Activated T-cell treated with anti-CD3 and anti-CD28 coated beads for 4 hours (primary cell): ENCODE results near the gene GAS7.

Experiments
- DNase-seq: peaks from one replicate; pipeline ENCODE4 v3.0.0-alpha.2; 2020

The GAS7 gene

DNA sequence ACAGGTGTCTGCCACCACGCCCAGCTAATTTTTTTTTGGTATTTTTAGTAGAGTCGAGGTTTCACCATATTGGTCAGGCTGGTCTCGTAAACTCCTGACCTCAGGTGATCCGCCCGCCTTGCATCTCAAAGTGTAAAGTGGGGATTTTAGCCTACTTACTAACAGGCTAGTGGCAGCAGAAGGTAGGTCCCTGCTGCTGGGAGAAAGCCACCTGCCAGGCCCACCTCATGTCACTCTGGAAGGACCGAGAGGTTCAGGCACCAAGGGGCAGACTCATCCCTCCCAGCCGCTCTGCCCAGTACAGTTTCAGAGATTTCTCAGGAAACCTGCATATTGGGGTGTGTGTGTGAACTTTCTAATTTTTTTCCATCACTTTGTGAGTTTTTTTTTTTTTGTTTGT is 291.3 kb downstream of the GAS7 start:
- DNase-seq = no peak

DNA sequence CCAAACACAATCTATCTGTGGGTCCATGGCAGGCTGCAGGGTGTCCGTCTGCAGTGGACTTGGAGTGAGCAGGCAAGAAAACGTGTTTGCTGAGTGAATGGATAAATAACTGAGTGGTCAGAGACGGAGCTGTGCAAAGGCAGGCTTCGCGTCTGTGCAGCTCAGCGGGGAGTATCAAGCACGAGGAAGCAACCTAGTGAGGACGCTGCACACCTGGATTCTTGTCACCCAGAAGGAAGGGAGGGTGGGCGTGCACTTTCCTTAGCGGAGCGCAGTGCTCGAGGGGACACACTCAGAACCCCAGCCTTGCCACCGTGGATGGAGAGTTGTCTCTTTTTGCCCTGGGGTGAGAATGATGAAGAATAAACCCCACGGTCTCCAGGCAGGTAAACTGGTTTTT is 291.8 kb downstream of the GAS7 start:
- DNase-seq = no peak

DNA sequence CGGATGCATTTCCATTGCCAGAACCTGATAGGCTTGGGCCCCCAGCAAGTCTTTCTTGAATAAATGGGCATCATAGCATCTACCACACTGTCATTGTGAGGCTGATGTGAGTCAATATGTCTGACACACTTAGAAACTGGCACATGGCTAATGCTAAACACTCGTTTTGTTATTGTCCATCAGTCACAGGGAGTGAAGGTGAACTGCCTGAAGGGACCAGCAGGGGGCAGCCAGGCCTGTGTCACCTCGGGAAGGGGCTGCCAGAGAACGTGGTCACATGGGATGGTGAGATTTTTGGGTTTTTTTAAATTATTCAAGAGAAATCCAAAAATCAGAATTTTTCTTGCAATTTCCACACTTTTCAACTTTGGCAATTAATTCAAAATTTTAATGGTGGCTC is 292.5 kb downstream of the GAS7 start:
- no peak for DNase-seq

DNA sequence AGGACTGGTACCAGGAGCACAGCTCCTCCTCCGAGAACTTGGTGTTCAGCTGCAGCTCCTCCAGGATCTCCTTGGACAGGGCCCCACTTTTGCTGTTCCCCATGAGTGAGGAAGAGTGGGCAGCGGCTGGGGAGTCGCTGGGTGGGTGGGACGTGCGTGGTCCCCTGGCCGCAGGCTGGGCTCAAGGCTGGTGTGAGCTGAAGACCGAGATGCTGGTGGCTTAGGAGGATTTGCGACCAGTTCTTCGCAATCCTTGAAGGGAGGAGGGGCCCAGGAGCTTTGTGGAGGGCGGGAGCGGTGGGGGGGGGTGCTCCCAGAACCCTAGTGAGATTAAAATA is 293.4 kb downstream of the GAS7 start, which contains the start of gene RCVRN:
Gene RCVRN, minus strand, starts transcription at position 194 of the 338 bp plus-strand sequence. Its CDS starts 91 bp downstream, at position 103.
- no peak for DNase-seq

DNA sequence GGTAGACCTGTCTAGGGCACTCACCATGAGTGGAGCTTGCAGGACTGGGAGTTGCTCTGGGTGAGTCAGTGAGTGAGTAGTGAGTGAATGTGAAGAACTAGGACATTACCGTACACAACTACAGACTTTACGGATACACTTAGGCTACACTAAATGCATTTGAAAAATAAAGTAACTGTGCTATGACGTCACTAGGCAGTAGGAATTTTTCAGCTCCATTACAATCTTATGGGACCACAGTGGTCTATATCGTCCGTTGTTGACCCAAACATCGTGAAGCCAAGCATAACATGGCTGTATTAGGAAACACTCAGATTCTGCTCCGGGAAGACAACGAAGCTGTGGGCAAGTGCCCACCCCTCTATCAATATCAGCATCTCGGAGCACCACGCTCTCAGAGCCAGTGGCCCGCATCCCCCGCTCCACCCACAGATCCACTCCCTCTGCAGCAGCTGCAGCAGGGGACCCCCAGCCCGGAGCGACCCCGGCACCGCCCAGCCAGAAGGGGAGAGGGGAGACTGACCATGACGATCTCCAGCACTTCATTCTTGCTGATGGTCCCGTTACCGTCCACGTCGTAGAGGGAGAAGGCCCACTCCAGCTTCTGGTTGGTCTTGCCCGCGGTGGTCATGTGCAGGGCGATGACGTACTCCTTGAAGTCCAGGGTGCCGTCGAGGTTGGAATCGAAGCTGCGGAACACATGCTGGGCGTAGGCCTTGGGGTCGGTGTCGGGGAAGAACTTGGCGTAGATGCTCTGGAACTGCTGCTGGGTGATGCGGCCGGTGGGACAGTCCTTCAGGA is 293.9 kb downstream of the GAS7 start:
- DNase-seq = no peak

DNA sequence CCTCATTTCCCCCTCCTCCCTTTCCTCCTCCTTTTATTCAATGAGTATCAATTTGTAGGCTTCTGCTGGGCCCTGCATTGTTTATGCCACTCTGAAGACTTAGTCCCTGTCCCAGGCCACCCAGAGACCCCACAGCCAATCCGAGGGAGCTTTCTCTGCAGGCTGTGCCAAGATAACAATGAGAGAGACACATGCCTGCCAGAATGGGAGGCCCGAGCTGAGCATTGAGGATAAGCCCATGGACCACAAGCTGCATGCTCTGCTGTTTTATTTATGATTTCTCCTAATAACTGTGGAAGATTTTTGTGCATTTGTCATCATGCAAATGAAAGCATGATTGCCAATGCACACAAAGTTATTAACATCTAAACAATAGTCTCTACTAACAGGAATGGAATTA is 296.3 kb downstream of the GAS7 start:
- DNase-seq = no peak

DNA sequence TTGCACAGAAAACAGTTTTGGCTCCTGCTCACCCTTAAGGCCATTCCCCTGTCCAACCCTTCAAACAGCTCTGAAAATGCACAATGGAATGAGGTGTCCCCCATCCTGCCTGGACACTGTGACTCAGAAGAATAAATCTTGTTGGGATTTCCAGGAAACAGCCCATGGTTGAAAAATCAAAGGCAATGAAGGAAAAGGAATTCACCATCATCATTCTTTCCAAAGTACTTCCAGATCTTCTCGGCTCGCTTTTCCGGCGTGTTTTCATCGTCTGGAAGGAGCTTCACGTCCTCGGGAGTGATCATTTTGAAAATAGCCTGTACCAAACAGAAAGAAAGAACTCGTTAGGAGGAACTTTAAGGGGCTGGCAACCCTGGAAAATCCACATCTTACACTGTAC is 297.6 kb downstream of the GAS7 start:
- no peak for DNase-seq

DNA sequence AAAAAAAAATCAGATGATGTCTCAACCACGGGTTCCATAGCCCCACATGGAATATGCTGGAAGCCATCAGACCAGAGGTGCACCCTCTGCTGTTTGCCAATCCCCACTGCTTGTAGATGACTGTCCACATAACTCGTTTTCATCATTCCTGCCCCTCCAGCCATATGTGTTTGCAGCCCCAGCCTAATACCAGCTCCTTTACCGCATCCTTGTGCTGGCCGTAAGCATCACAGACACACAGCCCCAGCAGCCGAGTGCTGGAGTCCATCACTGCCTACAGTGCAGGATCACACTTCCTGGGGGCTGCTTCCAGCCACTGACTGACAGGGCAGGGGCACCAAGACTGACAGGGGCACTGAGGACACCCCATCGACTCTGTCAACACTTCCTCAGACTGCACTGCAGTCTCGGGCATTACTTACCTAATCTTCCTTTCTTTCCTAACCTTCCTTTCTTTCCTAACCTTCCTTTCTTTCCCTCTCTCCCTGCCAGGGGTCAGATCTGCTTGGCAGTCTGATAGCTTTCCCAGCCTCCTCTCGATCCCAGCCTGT is 298.3 kb downstream of the GAS7 start:
- DNase-seq = no peak

DNA sequence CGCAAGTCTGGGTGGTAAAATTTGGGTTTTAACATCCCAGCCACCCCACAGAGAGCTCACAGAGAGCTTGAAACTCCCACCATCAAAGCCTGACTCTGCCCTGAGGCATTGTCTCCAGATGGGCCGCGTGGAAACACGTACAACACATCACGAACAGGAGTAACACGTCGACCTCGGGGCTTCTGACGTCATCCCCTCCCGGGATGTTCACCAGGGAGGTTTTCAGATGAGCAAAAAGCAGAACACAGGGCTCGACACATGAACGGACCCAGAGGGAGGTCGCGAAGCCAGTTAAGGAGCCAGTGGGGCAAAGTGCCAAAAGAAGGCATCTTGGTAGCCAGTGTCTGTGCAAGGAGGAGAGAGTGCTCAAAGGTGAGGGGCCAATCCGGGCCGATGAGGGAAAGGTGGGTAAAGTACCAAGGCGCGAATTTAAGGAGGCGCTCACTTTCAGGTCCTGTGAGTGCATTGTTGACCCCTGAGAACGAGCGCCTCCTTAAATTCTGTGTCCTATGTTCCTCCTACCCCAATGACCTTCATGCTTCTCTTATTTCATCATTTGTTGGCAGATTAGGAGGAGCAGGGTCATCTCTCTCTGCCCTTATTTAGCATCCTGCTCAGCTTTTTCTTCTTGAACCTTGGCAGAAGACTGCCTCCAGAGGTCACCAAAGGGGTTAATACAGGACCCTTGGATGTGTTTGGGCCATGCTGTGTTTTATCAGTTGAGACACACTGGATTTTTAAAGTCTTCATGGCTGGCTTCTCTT is 298.9 kb downstream of the GAS7 start:
- no peak for DNase-seq

DNA sequence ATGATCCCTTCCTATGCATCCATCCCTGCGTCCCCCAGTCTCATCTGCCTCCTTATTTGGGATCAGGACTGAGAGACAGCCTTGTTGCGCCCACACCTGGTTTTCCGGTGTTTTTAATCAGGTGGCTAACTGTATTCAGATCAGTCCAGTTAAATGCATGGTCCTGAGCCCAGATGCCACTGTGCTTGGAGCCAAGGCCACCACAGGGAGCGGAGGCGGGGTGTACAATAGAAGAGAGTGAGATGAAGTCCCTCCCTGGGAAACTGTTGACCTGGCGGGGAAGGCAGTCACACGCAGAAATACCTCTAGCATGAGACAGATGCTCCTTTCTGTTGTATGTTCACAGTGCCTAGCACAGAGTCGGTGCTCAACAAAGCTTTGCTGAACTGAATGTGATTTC is 299.6 kb downstream of the GAS7 start:
- DNase-seq = no peak

DNA sequence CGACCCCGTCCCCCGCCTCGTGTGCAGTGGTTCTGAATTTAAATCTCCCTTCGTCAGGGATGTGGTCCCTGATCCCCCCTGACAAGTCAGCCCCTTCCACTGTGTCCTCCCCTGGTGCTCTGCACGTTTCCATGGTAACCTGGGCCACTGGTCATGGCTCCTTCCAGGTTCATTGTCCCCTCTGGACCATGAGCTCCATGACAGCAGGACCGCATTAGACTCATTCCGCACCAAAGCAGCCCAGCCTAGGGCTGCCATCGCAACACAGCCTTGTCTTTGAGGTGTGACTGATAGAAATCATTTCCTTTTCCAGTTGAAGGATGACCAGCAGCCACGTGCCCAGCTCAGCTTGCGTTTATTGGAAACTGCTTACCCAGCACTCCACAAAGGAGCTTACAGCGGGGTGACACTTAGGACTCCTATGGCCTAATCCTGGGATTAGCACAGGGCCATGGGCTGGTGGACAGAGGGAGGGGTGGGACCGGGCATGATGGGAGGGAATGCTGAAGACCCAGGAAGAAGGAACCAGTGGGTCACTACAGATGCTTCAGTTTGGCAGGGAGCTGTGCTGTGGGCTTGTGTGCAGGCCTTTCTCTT is 300.9 kb downstream of the GAS7 start:
- no peak for DNase-seq

DNA sequence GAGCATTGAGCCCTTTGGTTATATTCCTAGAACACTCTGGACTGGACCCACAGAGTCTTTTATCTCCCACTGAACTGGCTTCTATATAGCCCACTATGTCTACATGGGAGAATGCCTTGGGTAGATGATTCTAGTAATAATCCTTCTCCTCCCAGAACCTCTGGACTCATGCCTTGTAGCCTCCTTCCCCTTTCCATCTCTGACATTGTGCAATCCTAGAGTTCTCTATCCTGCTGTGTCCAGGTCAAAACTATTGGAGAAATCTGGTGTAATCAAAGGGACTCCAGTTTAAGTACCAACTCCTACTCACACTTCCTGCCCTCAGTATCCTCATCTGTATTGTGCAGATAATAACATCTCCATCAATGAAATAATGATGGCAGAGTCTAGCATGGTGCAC is 302.5 kb downstream of the GAS7 start:
- DNase-seq = no peak

DNA sequence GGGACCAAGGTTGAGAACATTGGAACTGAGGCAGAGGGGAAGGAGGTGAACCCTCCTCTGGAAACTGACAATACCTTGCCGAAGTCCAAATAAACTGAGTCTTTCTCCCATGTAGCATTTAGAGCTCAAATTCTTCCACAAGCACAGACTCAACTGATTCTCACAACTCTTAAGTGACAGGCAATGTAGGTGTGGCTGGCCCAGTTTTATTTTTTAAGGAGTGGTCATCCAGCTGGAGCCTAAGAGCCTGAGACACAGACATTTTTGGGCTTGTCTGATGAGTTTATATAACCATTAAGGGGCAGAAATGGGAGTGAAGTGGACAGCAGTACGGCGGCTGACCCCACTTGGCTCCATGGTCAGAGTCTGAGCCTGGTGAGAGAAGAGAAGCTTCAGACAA is 304.2 kb downstream of the GAS7 start:
- no peak for DNase-seq

DNA sequence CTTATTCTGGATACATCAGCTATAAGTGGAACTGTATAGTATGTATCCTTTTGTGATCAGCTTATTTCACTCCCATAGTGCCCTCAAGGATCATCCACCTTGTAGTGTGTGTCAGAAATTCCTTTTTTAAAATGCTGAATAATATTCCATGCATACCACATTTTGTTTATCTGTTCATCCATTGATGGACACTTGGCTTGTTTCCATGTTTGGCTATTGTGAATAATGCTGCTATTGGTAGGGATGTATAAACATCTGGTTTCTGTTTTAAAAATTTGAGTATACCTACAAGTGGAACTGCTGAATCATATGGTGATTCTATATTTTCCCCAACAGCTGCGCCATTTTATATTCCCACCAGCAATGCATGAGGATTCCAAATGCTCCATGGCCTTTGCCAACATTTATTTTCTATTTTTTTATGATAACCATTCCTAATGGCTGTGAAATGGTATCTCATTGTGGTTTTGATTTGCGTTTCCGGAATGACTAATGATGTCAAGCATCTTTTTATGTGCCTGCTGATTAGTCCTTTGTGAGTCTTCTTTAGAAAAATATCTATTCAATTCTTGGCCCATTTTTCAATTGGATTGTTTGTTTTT is 304.9 kb downstream of the GAS7 start:
- DNase-seq = no peak

DNA sequence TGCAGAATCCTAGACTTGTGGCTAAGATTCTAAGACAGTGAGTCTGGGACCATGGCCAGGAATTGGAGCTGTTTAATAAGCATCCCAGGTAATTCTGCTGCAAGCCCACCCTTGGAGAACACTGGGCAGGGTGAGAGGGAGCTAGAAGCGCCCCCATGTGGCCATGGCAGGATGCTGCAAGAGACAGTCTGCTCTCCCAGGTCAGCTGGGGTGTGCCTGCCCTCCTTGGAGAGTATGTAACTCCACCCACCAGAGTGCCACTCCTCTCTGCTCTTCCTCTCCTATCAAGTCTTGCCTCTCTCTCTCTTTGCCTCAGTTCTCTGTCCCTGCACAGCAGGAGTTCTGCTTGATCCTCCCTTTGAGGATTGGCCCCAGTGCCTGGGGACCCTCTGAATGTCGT is 308.3 kb downstream of the GAS7 start:
- no peak for DNase-seq

DNA sequence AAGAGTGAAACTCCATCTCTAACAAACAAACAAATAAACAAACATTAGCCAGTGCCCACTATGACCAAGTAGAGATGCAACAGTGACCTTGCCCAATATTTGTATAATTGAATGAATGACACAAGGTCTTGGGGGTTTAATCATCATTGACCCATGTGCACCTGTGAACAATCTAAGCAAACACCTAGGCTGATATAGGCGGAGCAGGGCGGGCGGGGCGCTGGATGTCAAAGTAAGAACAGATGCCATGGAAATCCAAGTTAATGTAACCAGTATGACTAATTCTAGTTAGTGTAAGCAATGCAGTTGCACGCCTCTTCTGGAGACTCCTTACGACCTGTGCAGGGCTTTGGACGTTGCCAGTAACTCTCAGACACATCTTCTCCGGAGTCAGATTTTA is 310.9 kb downstream of the GAS7 start:
- DNase-seq = no peak

DNA sequence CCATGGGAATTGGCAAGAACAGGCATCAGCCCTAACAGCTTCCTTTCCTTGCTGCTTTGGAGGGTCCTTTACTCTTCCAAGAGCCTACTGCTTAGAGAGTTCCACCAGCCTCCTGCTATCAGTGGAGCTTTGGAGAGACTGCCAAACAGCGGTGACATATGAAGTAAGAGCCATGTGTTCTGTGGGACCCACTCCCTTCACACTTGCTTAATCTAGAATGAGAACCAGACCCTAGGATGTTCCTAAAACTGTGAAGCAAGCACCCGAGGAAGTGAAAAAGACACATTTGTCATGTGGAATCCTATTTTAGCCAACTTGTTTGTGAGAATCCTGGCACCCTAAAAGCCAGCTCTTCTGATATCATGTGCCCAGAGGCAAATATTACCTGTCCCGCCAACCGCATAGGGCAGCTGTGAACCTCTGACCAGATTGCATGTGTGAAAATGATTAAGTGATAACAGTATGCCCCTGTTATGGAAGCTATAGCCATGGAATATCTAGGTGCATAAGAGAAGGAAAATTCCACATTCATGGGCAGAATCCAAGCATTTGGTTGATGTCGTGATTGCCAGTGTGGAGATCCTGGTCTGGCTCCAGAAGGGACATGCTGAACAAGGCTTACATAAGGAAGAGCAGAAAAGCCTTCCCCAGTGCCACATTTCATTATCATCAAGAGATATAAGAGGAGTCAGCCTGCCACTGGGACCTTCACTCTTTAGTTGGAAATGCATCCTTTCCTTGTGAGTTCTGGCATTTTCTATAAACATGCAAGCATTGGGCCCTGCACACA is 312.1 kb downstream of the GAS7 start:
- no peak for DNase-seq

DNA sequence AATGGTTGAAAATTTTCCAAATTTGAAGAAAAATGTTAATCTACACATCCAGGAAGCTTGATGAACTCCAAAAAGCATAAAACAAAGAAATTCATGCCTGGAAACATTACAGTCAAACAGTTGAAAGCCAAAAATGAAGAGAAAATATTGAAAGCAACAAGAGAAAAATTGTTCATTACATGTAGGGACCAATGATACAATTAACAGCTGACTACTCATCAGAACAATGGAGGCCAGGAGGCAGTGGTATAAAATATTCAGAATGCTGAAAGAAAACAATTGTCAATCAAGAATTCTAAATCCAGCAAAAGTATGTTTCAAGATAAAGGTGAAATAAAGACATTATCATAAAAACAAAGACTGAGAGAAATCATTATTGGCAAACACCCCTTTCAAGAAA is 315.0 kb downstream of the GAS7 start:
- DNase-seq = no peak

DNA sequence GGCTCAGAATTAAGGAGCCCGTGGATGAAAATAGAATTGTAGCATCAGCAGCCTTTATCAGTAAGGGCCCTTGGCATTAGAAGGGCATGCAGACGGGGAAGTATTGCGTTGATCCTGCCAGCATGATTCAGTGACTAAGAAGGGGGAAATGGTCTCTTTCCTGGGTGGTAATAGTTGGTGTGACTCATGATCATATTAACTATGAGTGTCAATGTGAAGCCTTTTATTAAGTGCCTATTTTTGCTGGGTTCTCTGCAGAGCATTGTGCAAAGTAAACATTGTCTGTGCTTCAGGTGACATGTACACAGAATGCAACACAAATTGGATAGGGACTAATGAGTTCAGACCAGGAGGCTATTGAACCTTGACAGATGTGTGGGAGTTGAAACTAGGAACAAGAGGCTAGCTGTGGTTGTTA is 317.8 kb downstream of the GAS7 start:
- DNase-seq = no peak

DNA sequence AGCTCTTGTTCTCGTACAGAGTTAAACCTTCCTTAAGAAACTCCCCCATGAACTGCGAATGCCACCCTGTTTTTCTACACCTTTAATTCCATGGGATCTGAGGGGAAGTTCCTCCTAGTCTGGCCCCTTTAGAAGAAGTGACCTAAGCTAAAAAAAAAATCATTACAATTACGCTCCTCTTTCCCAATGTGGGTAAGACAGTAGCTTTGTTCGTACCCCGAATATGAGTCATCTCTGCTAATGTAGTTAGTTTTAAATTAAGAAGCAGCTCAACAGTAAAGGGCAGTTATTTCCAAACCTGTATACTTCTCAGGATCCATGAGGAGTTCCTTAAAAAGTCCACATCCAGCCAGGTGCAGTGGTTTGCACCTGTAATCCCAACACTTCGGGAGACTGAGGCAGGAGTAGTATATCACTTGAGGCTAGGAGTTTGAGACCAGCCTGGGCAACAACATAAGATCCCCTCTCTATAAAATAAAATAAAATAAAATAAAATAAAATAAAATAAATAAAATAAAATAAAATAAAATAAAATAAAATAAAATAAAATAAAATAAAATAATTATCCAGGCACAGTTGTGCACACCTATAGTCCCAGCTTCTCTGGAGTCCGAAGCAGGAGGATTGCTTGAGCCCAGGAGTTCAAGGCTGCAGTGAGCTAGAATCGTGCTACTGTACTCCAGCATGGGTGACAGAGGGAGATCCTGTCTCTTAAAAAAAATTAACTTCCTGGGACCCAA is 319.4 kb downstream of the GAS7 start:
- DNase-seq = no peak

DNA sequence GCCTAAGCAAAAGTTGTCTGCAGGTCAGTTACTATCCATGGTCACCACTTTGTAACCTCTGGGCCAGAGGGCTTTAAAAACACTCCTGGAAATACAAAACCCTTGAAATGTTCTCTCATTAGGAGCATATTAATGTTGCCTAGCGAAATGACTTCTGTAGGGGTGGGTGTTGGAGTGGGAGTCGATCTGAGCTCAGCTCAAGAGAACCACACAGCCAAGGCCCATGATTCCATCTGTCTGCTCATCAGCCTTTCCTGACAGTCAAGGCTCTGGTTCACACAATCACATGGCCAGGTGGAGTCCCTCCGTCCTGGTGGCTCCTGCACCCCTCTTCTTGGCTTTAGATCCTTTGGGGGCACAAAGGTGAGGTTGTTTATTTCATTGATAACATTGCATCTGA is 320.1 kb downstream of the GAS7 start:
- no peak for DNase-seq

DNA sequence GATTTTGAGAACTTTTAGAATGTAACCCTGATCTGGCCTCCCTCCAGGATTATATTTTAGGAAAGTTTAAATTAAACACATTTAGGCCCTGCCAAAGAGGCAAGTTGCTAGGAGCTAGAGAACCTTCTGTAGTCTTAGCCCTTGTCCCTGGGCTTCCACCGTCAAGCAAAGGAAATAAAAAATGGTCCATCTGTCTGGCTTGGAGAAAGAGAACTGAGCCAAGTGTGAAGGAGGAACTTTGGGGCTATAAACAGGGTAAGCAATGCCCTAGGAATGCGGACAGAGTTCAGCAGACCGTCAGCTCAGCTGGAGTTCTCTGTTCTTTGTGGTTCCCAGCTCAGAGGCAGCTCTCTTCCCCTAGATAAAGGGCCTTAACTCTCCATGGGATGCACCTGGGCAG is 323.0 kb downstream of the GAS7 start:
- no peak for DNase-seq
